Aortic smooth muscle cell (primary cell): ENCODE results near the gene MLIP. TPM values are rescaled to one million over a fixed set of nuclear protein-coding genes. Genes with fewer than 3 reads are reported as not detected.

Experiments used
- total RNA-seq: library from RNA; depleted of rRNA; stranded (reverse); fragments of >200 nt; gene quantifications from 2 replicates; pipeline ENCODE4 v1.2.3, GENCODE V29; 2014

MLIP gene
- 0.19 TPM in 1 of 2 replicates, not detected in the other for total RNA-seq

GRCh38 chr6:54111341-54112045 is at the start of gene MLIP:
Gene MLIP (plus strand): TSS chr6:54111443. CDS start chr6:54111480, 37 bp downstream.

GRCh38 chr6:54308289-54308985 is 197.2 kb downstream of the MLIP start, which contains the start of gene TINAG:
Gene TINAG (plus strand): TSS chr6:54308441. CDS start chr6:54308551, 110 bp downstream.

Other genes starting within 250 kb of the MLIP start
- gene TINAG, start 197.0 kb downstream of the MLIP start, total RNA-seq, result not detected in 2 replicates